GM19463 (cell line): ENCODE results near the gene PDE9A.
"Not testable (repeated sequence)": the region's sequence is repeated elsewhere in the genome, so short reads cannot be mapped to it uniquely, and the experiment has no call there.

ENCODE experiments used
- ATAC-seq: cut with Tn5 transposase; IDR thresholded peaks from one replicate; pipeline ENCODE4 v1.9.1; 2021; ENCODE audit warnings: mild to moderate bottlenecking, moderate library complexity; ENCODE audit not compliant: unreplicated experiment

Gene PDE9A

DNA sequence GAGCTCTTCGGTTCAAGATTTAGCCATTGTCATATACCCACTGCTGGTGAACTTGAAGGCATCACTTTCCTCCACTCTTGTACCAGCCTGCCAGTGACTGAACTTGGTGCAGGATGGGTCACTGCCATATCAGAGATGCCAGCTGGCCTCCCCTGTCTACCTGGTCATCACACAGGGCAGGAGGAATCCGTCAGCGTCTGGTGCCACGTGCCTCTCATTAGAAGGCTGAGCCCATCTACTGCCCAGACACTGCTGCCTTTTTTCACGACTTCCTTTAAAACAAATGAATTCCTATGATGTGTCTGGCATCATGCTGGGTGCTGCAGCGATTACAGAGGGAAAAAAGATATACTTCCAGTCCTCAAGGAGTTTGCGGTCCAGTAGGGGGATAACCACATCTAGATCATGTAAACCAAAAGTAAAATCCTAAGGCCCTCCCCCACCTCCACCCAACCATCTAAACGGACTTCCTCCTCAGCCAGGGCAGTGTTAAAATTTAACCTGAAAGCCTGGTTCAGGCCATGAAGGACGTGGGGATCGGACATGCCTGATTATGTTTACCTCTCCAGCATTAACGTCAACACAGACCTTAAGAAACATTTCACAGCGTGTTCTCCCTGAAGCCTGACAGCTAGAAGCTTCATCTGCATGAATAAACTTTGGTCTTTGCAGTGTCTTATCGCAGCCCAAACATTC lies 29.2 kb upstream of the PDE9A start:
- no peak for ATAC-seq

DNA sequence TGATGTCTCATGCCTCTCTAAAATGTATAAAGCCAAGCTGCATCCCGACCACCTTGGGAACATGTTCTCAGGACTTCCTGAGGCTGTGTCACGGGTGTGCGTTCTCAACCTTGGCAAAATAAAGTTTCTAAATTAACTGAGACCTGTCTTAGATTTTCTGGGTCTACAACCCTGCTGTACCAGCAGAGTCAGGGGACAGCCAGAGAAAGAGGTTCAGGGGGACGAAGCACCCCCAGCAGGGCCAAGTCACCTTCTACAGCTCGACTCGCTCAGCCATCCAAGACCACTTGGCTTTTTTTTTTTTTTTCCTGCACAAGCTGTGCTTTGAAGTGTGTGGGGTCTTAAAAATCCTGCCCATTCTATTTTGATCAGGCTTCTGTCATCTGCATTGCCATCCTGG lies 28.5 kb upstream of the PDE9A start:
- no peak for ATAC-seq

DNA sequence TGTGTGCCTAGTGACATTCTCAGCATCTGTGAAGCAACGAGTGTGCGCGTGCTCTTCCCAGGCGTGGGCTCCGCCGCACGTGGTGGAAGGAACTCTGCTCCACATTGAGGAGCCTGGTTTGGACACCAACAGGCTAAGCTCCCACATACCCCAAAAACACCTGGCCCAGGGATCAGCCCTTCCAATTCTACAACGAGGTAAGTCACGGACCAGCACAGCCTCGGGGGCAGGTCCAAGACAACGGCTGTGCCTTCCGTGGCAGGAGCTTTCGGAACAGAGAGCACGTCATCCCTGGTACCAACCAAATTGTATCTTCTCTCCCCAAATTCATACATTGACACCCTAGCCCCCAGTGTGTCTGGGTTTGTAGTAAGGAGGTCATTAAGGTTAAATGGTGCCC lies 27.2 kb upstream of the PDE9A start:
- no peak for ATAC-seq

- no peak for ATAC-seq
Observed at GRCh38 chr21:42627527-42628289, 25.7 kb upstream of the PDE9A start.

GRCh38 chr21:42628466-42629061 lies 24.9 kb upstream of the PDE9A start:
- ATAC-seq, result not testable (repeated sequence)

DNA sequence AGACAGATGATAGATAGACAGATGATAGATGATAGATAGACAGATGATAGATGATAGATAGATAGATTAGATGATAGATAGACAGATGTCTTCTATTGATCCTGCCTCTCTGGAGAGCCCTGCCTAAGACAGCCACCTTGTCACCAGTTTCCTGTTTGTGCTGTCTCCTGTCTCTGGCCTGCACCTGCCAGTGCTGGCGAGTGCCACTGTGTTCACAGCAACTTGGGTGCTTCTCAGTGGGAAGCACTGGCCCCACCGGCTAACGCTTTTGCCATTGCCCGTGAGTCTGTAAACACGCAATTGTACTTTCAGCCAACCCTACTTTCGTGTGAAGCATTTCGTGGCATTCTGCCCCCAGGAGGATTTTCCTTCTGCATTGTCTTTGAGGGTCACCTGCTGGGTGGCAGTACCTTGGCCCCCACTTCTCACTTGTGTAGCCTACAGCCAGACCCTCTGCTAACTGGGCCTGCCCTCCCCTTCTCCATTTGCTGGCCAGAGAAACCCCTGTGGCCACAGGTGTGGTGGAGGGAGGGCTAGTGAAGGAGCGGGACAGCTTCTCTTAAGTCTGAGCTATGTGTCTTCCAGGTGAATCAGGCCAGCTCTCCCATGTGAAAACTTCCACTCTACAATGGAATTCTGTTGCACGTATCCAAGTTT lies 23.4 kb upstream of the PDE9A start:
- ATAC-seq, result no peak

DNA sequence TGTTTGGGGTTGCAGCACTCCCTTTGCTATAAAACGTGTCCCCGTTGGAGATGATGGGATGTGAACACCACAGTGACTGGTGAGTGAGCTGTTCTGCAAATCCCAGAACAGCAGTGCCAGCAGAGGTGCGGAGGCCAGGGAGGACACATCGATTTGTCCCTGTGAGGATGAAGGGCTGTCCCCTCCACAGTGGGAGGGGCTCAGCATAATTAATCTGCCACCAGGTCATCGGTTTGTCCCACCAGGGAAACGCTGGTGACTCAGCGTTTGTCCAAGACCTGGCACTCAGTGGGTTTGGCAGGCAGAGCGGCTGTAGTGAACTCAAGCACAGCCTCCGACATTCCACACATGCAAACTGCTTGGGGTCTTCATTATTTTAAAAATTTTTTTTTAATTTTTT lies 22.8 kb upstream of the PDE9A start:
- no peak for ATAC-seq

DNA sequence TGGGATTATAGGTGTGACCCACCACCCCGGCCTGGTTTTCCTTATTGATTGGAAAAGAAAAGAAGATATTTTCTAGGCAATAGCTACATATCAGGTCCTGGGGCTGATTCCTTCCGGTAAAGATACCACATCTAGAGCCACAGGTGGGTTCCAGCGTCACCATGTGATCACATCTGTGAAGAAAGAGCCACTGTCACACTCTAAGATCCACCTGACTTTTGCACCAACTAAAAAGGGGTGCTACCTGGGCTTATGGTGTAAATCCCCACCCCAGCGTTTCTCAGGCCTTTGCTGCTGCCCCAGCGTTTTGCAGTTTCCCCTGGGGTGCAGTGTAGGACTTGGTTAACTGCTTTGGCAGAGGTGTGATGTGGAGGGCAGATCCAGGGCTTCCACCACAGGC lies 22.3 kb upstream of the PDE9A start:
- ATAC-seq, result no peak

- ATAC-seq, result no peak
Observed at GRCh38 chr21:42632336-42632751, 21.1 kb upstream of the PDE9A start.

DNA sequence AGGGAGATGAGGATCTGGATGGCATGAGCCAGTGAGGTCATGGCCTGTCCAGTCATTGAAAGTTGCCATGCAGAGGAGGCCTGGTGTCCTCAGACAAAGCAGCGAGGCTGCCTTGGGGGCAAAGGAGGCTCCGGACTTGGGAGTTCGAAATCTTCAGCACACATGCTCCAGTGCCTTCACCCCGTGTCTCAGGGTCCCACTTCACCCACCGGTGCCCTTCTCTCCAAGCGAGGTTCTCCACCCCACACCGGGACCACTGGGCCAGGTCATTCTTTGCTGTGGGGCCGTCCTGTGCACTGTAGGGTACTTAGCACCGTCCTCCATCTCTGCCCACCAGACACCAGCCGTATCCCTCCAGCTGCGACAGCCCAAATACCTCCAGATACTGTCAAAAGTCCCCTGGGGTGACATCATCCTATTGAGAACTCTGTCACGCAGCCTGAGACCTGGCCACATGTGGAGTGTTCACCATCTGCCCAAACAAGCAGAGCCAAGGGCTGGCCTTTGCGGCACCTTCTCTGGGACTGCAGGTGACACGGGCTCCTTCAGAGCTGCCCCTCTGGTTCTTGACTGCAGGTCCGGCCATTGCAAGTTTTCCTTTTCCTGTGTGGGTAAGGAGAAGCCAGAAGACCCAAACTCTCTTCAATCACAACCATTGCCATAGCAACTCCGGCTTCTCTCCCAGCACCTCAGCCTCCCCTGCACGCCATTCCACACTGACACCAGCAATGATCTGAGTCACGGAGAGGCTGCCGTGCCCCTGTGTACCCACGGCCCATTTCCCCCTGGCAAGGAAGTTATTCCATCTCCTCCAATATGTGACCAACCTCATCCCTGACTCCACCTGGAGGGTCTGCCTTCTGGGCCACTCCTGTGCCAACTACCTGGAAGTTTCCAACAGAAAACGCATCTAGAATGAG lies 20.4 kb upstream of the PDE9A start:
- no peak for ATAC-seq

GRCh38 chr21:42633858-42634257 lies 19.6 kb upstream of the PDE9A start:
- ATAC-seq, result no peak

GRCh38 chr21:42635848-42636519 lies 17.4 kb upstream of the PDE9A start:
- ATAC-seq, result no peak

DNA sequence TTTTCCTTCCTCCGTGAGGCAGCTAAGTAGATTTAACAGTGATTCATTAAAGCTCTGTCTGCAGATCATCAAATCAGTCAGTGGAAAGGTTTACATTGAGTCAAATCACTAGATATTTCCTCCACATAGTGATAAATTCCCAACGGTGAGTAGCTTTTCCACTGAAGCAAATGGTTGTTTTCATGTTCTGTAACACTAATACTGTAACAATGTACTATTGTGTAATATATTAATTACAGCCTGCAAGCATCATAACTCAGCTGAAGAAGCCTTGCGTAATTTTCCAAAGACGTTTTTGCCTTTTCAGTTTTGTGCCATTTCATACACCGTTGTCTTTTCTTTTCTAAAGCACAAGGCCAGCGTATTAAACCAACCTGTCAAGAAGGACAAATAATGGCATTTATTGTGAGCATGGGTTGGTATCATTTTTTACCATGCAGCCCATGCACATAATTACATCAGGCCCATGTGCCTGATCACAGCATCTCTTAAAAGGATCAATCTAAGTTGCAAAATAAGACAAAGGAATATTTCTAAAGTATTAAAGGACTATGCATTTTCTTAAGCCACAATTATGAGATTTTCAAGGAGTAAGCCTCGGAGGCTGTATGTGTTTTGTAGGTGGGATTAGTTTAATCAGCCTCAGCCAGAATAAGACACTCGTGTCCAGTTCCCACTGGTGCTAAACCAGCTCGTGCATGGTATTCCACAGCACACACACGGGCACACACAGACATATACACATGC lies 16.7 kb upstream of the PDE9A start:
- ATAC-seq, result no peak

- ATAC-seq, result no peak
Observed at GRCh38 chr21:42637267-42638041, 16.0 kb upstream of the PDE9A start.

- ATAC-seq, result no peak
Observed at GRCh38 chr21:42638266-42638863, 15.1 kb upstream of the PDE9A start.

GRCh38 chr21:42639646-42640152 lies 13.7 kb upstream of the PDE9A start:
- no peak for ATAC-seq

DNA sequence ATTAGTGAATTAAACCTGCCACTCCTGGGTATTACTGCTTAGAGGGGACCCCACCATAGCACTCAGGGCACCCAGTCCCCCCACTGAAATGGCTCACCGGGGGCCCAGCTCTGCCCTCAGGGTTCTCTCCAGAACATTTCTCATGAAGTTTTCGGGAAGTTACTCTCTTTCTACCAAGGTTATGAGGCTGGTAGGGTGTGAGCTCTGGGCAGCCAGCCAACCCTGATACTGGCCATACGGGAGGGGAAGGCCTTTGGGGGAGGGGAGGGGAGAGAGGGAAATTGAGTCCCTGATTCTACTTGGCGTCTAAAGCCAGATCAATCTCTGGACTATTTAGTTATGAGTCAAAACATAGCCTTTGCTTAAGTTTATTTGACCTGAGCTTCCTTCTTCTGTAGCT lies 12.9 kb upstream of the PDE9A start:
- no peak for ATAC-seq
